HuH-7 (cell line): ENCODE data around the gene AKR1C3.
"Not testable (repeated sequence)": the region's sequence is repeated elsewhere in the genome, so short reads cannot be mapped to it uniquely, and the experiment has no call there.

Experiments used
- DNase-seq: peaks from one replicate; pipeline ENCODE4 v3.0.0; 2011; ENCODE audit warnings: low spot score

Gene AKR1C3

GRCh38 chr10:5088703-5089261, 5.4 kb upstream of the AKR1C3 start:
- no peak for DNase-seq

DNA sequence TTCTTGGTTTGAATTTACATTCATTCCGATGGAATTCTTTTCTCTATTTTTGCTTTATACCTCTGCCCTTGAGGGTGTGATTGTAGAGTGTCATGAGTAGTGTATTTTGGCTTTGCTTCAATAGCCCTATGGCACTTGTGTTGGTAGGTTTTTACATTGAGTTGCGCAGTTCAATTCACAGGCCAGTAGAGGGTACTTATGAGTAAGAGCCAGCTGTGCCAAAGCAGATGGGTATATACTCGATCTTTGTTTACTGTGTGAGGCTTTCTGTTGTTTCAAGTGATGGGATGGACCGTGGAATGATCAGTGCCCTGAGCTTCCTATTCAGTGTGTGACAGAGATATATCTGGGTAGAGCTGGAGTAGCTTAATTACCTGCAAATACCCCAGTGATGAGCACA, 4.3 kb upstream of the AKR1C3 start:
- DNase-seq: no peak

DNA sequence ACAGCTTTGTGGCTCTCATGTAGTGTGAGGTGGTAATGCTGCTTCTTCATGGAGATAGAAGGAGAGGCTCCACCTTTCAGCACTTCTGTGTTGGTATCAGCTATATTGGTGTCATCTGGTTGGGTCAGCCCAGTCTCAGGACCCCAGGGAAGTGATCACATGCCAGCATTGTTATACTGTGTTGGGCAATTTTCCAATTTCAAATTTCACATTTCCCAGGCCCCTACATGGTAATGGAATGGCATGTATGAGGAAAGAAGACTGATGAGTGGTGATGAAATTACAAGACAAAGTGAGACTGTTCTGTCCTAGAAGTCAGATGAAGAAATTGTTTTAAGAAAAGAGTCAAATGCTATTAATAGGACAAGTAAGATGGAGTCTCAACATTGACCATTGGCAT, 3.7 kb upstream of the AKR1C3 start:
- no peak for DNase-seq

GRCh38 chr10:5091196-5091595, 3.0 kb upstream of the AKR1C3 start:
- DNase-seq: no peak

- no peak for DNase-seq
Measured at GRCh38 chr10:5092375-5092774, 1.8 kb upstream of the AKR1C3 start.

DNA sequence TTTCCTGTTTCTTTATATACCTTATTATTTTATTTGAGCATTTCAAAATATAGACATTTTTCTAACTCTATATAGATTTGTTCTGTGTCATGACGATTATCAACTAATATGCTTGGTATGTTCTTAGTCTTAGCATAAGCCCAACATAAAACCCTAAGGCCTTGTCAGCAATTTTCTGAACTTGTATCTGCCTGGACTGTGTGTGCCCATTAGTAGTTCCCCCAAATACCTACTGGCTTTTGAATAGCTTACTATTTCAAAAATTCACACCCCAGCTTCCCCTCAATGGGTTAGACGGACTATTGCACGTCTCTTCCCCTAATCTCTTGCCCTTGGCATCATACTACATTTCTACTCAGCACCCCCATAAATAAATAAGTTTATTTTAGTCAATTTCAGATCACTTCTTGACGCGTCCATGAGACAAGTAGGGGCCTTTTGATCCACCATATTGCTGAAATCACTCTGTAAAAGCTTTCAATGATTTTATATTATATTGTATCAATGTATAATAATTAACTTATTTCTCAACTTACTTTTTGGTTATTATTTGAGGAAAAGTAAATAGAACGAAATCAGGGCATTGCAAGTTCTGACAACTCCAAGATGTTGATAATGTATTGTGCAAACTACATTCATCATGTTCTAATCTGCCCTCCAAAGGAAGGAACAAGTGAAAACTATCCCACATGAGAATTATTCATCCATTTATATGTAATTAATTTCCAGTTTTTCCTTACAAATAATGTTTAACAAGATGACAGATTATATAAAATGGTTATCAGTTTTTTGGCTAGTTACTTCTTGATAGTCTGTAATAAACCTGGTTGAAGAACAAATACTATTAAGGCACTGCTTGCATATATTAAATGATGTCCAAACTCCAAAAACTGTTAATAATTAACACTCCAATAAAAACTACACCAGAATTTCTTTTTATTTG, 1.1 kb upstream of the AKR1C3 start:
- DNase-seq: no peak

DNA sequence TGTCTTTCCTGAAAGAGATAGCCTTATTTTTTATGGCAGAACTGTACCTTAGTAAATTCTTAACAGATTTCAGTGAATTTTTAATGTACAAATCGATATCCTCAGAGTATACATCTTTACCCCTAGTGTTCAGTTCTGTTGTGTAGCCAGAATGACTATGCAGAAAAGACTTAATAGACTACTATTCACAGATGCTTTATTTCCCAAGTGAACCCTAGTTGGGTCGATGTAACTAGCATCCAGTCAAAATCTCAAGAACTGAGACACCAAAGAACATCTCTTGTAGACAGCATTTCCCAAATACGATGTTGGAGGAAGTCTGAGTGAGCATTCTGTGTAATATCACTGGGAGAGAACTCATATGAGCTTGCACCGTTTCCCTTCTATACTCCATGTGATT, 1.5 kb downstream of the AKR1C3 start:
- no peak for DNase-seq

DNA sequence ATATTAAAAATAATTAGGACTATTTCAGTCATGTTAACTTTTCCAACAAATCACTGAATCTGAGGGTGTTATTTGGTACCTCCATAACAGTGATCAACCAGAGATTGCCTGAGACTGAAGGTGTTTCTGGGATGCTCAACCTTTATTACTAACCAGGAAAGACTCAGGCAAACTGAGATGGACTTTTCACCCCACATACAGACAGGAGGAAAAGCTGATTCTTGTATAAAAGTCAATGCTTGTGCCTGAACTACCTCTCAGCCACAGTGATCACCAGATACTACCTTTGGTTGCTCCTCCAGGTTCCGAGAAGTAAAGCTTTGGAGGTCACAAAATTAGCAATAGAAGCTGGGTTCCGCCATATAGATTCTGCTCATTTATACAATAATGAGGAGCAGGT, 1.9 kb downstream of the AKR1C3 start:
- DNase-seq: no peak

DNA sequence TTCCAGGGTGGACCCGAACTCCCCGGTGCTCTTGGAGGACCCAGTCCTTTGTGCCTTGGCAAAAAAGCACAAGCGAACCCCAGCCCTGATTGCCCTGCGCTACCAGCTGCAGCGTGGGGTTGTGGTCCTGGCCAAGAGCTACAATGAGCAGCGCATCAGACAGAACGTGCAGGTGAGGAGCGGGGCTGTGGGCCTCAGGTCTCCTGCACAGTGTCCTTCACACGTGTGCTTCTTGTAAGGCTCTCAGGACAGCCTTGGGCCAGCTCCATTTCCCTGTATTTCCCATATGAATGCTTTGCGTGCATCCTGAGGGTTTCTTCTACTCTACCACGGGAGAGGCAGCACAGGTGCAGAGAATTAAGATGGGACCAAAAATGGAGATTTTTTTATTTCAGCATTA, 8.3 kb downstream of the AKR1C3 start:
- not testable (repeated sequence) for DNase-seq

GRCh38 chr10:5103481-5103880, 9.3 kb downstream of the AKR1C3 start:
- DNase-seq: no peak

- no peak for DNase-seq
Measured at GRCh38 chr10:5105626-5106025, 11.4 kb downstream of the AKR1C3 start.

DNA sequence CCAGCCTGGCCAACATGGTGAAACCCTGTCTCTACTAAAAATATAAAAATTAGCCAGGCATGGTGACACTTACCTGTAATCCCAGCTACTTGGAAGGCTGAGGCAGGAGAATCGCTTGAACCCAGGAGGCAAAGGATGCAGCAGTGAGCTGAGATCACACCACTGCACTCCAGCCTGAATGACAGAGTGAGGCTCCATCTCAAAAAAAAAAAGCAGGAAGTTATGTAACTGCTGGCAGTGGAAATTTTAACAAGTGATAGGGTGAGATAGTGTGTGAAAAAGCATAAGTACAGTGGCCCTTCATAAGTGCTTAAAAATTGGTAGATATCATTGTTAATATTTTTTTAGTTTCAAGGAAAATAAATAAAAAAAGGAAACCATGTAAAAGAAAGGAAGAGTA, 12.3 kb downstream of the AKR1C3 start:
- DNase-seq: no peak

DNA sequence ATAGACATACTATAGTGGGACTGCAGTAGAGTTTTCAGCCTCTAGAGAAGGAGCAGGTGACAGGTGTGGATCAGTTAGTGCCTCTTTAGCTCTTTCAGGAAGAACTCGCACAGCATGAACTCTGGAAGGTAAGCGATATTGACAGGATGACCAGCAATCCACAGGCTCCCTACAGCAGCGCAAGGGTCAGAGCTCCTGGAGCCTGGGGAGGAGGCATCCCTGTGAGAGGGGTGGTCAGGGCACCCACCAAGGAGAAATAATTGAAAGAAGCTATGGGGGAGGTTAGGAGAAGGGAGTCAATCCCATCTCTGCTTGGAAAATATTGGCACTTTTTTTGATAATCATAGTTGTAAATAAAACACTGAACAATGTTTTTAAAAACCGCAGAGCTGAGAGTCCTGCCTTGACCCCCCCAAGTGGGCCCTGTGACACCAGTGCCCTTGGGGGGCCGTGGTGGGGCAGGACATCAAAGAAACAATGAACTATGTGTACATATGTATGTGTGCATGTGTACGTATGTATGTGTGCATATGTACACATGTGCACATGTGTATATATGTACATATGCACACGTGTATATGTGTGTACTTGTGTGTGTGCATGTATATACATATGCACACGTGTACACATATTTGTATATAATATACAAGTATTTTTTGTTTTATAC, 13.8 kb downstream of the AKR1C3 start:
- DNase-seq: no peak

- DNase-seq: no peak
Measured at GRCh38 chr10:5108658-5109416, 14.6 kb downstream of the AKR1C3 start.

DNA sequence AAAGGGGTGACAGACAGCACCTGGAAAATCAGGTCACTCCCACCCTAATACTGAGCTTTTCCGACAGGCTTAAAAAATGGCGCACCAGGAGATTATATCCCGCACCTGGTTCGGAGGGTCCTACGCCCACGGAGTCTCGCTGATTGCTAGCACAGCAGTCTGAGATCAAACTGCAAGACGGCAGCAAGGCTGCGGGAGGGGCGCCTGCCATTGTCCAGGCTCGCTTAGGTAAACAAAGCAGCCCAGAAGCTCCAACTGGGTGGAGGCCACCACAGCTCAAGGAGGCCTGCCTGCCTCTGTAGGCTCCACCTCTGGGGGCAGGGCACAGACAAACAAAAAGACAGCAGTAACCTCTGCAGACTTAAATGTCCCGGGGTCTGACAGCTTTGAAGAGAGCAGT, 15.6 kb downstream of the AKR1C3 start:
- not testable (repeated sequence) for DNase-seq

- DNase-seq: no peak
Measured at GRCh38 chr10:5116621-5117020, 22.4 kb downstream of the AKR1C3 start.

- DNase-seq: no peak
Measured at GRCh38 chr10:5117026-5117425, 22.8 kb downstream of the AKR1C3 start.

DNA sequence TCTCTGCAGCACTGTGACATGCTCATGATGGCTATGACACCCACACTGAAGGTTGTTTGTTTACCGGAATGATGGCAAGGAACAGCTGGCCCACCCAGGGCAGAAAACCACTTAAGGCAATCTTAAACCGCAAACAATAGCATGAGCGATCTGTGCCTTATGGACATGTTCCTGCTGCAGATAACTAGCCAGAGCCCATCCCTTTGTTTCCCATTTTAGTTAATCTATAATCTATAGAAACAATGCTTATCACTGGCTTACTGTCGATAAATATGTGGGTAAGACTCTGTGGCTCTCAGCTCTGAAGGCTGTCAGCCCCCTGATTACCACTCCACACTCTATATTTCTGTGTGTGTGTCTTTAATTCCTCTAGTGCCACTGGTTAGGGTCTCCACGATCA, 25.8 kb downstream of the AKR1C3 start:
- DNase-seq: not testable (repeated sequence)

DNA sequence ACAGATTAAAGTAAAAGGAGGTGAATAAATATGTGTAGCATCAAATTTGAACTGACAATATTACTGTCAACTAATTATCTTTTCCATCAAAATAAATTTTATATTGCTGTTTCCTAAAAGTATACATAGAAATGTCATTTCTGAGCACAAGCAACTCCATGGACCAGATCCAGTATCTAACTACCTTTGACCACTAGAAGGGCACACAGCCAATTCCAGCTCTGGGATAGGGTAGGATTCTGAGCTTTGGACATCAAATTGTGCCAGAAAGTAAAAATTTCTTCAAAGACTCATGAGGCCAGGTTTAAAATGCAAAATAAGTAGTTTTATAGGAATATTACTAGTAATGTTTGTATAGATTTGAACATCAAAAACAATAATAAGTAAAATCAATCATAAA, 29.7 kb downstream of the AKR1C3 start:
- no peak for DNase-seq

GRCh38 chr10:5125315-5126044, 31.3 kb downstream of the AKR1C3 start:
- DNase-seq: no peak

GRCh38 chr10:5135581-5135980, 41.4 kb downstream of the AKR1C3 start:
- no peak for DNase-seq
